Nephron progenitor cell (in vitro differentiated cells): ENCODE data around the gene IL22RA1.

Source experiments
- DNase-seq: peaks from one replicate; pipeline ENCODE4 v3.0.0; 2021
- H3K27ac Mint-ChIP-seq: 2 replicates; pipeline ENCODE4 v1.8.0; 2021; ENCODE audit warnings: mild to moderate bottlenecking, moderate library complexity, mixed read lengths
- H3K27me3 Mint-ChIP-seq: 2 replicates; pipeline ENCODE4 v1.8.0; 2021; ENCODE audit warnings: mild to moderate bottlenecking, low read depth, mixed read lengths; ENCODE audit not compliant: poor library complexity
- H3K36me3 Mint-ChIP-seq: 2 replicates; pipeline ENCODE4 v1.8.0; 2021; ENCODE audit warnings: low read depth, mixed read lengths
- H3K4me1 Mint-ChIP-seq: 2 replicates; pipeline ENCODE4 v1.8.0; 2021; ENCODE audit warnings: mixed read lengths
- H3K4me3 Mint-ChIP-seq: 2 replicates; pipeline ENCODE4 v1.8.0; 2021; ENCODE audit warnings: mild to moderate bottlenecking, moderate library complexity, mixed read lengths
- H3K9me3 Mint-ChIP-seq: 2 replicates; pipeline ENCODE4 v1.8.0; 2021; ENCODE audit warnings: mild to moderate bottlenecking, moderate library complexity, mixed read lengths
- CTCF ChIP-seq: fragments of 200-600 bp; sonication (generic); IDR thresholded peaks from 2 replicates; pipeline ENCODE4 v1.5.0; 2021; ENCODE audit warnings: antibody characterized with exemption

Gene IL22RA1

GRCh38 chr1:24127801-24128363 is 15.1 kb downstream of the IL22RA1 start:
- Mint-ChIP-seq H3K27ac (no peak overlapping the region), H3K36me3 (no peaks in the 10 kb centered on the region), H3K4me1 (no peaks in the 10 kb centered on the region), H3K9me3 (peaks cover 26% of the 10 kb centered on the region), H3K4me3 (no peak overlapping the region), H3K27me3 (peaks cover 13% of the 10 kb centered on the region)
- DNase-seq, result no peak
- no peak for TF ChIP-seq CTCF

DNA sequence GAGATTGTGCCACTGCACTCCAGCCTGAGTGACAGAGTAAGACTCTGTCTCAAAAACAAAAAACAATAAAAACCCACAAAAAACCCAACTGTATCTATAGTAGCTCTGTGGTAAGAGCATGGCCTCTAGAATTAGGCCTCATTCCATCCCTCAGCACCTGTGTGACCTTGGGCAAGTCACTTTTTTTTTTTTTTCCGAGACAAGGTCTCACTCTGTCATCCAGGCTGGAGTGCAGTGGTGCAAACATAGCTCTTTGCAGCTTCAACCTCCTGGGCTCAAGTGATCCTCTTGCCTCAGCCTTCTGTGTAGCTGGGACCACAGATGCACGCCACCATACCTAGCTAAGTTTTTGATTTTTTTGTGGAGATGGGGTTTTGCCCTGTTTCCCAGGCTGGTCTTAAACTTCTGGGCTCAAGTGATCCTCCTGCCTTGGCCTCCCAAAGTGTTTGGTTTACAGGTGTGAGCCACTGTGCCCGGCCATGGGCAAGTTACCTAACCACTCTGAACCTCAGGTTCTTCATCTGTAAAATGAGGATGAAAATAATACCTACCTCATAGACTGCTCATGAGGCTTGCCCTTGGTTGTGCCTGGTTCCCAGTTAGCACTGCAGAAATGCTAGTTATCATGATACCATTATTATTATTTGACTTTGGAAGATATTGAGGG is 15.7 kb downstream of the IL22RA1 start:
- no peaks in the 10 kb centered on the region for H3K4me1 Mint-ChIP-seq
- no peak overlapping the region for H3K4me3 Mint-ChIP-seq
- H3K9me3 Mint-ChIP-seq, result peaks cover 26% of the 10 kb centered on the region
- H3K36me3 Mint-ChIP-seq, result no peaks in the 10 kb centered on the region
- H3K27me3 Mint-ChIP-seq, result peaks cover 13% of the 10 kb centered on the region
- no peak for DNase-seq
- no peak for TF ChIP-seq CTCF
- no peak overlapping the region for H3K27ac Mint-ChIP-seq

- DNase-seq, result no peak
- no peaks in the 10 kb centered on the region for H3K4me1 Mint-ChIP-seq
- peaks cover 21% of the 10 kb centered on the region for H3K9me3 Mint-ChIP-seq
- no peak overlapping the region for H3K27ac Mint-ChIP-seq
- H3K27me3 Mint-ChIP-seq, result peaks cover 16% of the 10 kb centered on the region
- no peaks in the 10 kb centered on the region for H3K36me3 Mint-ChIP-seq
- H3K4me3 Mint-ChIP-seq, result no peak overlapping the region
- no peak for TF ChIP-seq CTCF
Measured at GRCh38 chr1:24126672-24127023, 16.3 kb downstream of the IL22RA1 start.

GRCh38 chr1:24126018-24126671 is 16.8 kb downstream of the IL22RA1 start:
- Mint-ChIP-seq H3K27me3 (peaks cover 16% of the 10 kb centered on the region), H3K27ac (no peak overlapping the region), H3K9me3 (peaks cover 16% of the 10 kb centered on the region), H3K36me3 (no peaks in the 10 kb centered on the region), H3K4me1 (no peaks in the 10 kb centered on the region), H3K4me3 (no peak overlapping the region)
- TF ChIP-seq CTCF, result no peak
- no peak for DNase-seq

DNA sequence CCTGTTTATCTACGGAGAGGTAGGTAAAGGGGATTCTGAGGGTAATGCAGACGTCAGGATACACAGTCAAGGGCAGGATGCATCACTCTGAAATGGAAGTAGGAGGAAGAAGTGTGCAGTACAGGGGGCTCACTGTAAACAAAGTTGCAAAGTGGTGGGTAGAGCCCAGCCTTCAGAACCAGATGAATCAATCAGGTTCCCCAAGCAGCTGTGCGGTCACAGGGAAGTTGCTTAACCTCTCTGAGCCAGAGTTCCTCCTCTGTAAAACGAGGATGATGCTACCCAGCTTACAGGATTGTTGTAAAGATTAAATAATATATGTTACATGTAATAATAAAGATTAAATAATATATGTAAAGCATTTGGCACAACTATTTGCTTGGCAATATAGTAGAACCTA is 17.5 kb downstream of the IL22RA1 start:
- Mint-ChIP-seq H3K4me1 (peaks cover 2% of the 10 kb centered on the region), H3K9me3 (peaks cover 11% of the 10 kb centered on the region), H3K36me3 (no peaks in the 10 kb centered on the region), H3K27ac (no peak overlapping the region), H3K4me3 (no peak overlapping the region), H3K27me3 (peaks cover 19% of the 10 kb centered on the region)
- no peak for DNase-seq
- TF ChIP-seq CTCF, result no peak
